Esophagus muscularis mucosa (tissue), 4 donors: ENCODE results near the gene MMP15.

Source experiments
- EP300 ChIP-seq: sonication (generic); formaldehyde crosslinking; IDR thresholded peaks from one replicate; pipeline ENCODE4 v1.6.1; 2017; ENCODE audit warnings: antibody characterized with exemption
- POLR2A ChIP-seq: fragments of 450-650 bp; IDR thresholded peaks from one replicate; pipeline ENCODE4 v1.6.1; 2017; ENCODE audit warnings: antibody characterized with exemption, moderate library complexity, mild to moderate bottlenecking, low read depth
- POLR2AphosphoS5 ChIP-seq, 2 donors: sonication (generic); formaldehyde crosslinking; IDR thresholded peaks; one replicate each; pipeline ENCODE4 v1.6.1; 2017; ENCODE audit warnings: antibody characterized with exemption in 2 of 2
- TF ChIP-seq, protein P1 (sequence below), 3 experiments: fragments of 200-600 bp in 2 of 3; fragments of 450-650 bp in 1 of 3; sonication (generic) in 2 of 3; IDR thresholded peaks; one replicate each; pipeline ENCODE4 v1.5.1; 2017 to 2019; ENCODE audit warnings: antibody characterized with exemption in 3 of 3, mild to moderate bottlenecking in 2 of 3, moderate library complexity in 1 of 3

DNA sequence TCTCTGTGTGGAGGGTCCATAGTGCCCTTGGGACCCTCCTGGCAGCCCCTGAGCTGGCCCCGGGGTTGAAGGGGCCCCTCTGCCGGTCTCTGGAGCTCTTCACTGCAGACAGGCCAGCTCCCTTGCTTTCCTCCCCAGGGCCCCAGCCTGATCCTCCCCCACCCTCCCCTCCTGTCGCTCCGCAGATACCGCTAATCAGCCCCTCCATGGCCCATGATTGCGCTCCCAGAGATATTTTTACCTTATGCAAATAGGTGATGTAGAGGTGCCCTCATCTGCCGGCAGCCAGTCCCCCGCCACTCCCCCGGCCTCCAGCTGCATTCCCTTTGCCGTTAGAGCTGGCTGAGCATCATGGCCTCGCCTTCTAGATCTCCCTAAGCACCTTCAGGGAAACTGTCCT, 9.2 kb downstream of the MMP15 start:
- TF ChIP-seq, protein P1, sequence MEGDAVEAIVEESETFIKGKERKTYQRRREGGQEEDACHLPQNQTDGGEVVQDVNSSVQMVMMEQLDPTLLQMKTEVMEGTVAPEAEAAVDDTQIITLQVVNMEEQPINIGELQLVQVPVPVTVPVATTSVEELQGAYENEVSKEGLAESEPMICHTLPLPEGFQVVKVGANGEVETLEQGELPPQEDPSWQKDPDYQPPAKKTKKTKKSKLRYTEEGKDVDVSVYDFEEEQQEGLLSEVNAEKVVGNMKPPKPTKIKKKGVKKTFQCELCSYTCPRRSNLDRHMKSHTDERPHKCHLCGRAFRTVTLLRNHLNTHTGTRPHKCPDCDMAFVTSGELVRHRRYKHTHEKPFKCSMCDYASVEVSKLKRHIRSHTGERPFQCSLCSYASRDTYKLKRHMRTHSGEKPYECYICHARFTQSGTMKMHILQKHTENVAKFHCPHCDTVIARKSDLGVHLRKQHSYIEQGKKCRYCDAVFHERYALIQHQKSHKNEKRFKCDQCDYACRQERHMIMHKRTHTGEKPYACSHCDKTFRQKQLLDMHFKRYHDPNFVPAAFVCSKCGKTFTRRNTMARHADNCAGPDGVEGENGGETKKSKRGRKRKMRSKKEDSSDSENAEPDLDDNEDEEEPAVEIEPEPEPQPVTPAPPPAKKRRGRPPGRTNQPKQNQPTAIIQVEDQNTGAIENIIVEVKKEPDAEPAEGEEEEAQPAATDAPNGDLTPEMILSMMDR (IDR thresholded peaks at IDR 0.05) = no peak
- TF ChIP-seq POLR2A (no peak), EP300 (no peak), POLR2AphosphoS5 (IDR thresholded peaks at IDR 0.05) (no peak)
